ENCODE measurements around the gene SPINK2.

Gene SPINK2

GRCh38 chr4:56803471-56803870, 18.0 kb downstream of the SPINK2 start:
- Histone ChIP-seq H3K36me3 (ENCODE audit: insufficient read depth, low read length) (no peaks in the 10 kb centered on the region), H2AFZ (ENCODE audit: low read length) (peak overlapping the region; percentile 42; the same call in 1 of the 2 replicates), H3K4me3 (ENCODE audit: low read length, poor library complexity, severe bottlenecking) (peak overlapping the region; percentile 54), H3K9me2 (replicated peaks; ENCODE audit: low read depth, low read length) (no peaks in the 10 kb centered on the region), H3K27me3 (ENCODE audit: insufficient read depth, low read length, poor library complexity, severe bottlenecking) (no peaks in the 10 kb centered on the region), H4K20me1 (ENCODE audit: insufficient read depth, low read length, poor library complexity, severe bottlenecking) (no peaks in the 10 kb centered on the region), H3K9me3 (ENCODE audit: insufficient read depth, low read depth, low read length) (no peaks in the 10 kb centered on the region), H3K79me2 (ENCODE audit: insufficient read depth, low read length) (no peaks in the 10 kb centered on the region), H3K9ac (ENCODE audit: low read depth, low read length, poor library complexity, severe bottlenecking) (peak overlapping the region; percentile 64), H3K4me2 (ENCODE audit: low read depth, low read length, poor library complexity, severe bottlenecking) (peak overlapping the region; percentile 71), H3F3A (ENCODE audit: low read depth) (peaks cover 16% of the 10 kb centered on the region), H3K4me1 (ENCODE audit: insufficient read depth, low read length, poor library complexity, severe bottlenecking) (peaks cover 52% of the 10 kb centered on the region)
- no peak for TF ChIP-seq CTCF (conservative IDR thresholded peaks at IDR 0.05; ENCODE audit: low read length)

GRCh38 chr4:56799824-56800756, 21.4 kb downstream of the SPINK2 start:
- peak overlapping the region; percentile 91 for H2AFZ ChIP-seq (ENCODE audit: low read length)
- H3K79me2 ChIP-seq (ENCODE audit: insufficient read depth, low read length): no peaks in the 10 kb centered on the region
- H3K36me3 ChIP-seq (ENCODE audit: insufficient read depth, low read length): no peaks in the 10 kb centered on the region
- peak overlapping the region; percentile 69 for H3K4me2 ChIP-seq (ENCODE audit: low read depth, low read length, poor library complexity, severe bottlenecking)
- TF ChIP-seq CTCF (conservative IDR thresholded peaks at IDR 0.05; ENCODE audit: low read length) (peak; percentile 84), EZH2phosphoT487 (IDR thresholded peaks at IDR 0.05; ENCODE audit: borderline replicate concordance) (no peak)
- H3K9me2 ChIP-seq (replicated peaks; ENCODE audit: low read depth, low read length): no peaks in the 10 kb centered on the region
- no peaks in the 10 kb centered on the region for H3K27me3 ChIP-seq (ENCODE audit: insufficient read depth, low read length, poor library complexity, severe bottlenecking)
- no peaks in the 10 kb centered on the region for H4K20me1 ChIP-seq (ENCODE audit: insufficient read depth, low read length, poor library complexity, severe bottlenecking)
- peak overlapping the region; percentile 84 for H3K9ac ChIP-seq (ENCODE audit: low read depth, low read length, poor library complexity, severe bottlenecking)
- H3K9me3 ChIP-seq (ENCODE audit: insufficient read depth, low read depth, low read length): no peaks in the 10 kb centered on the region
- peaks cover 40% of the 10 kb centered on the region for H3K4me1 ChIP-seq (ENCODE audit: insufficient read depth, low read length, poor library complexity, severe bottlenecking)
- H3F3A ChIP-seq (ENCODE audit: low read depth): peaks cover 13% of the 10 kb centered on the region
- peak overlapping the region; percentile 77 for H3K4me3 ChIP-seq (ENCODE audit: low read length, poor library complexity, severe bottlenecking)

GRCh38 chr4:56799161-56799759, 22.2 kb downstream of the SPINK2 start:
- H3K4me2 ChIP-seq (ENCODE audit: low read depth, low read length, poor library complexity, severe bottlenecking): peak overlapping the region; percentile 69
- peak overlapping the region; percentile 77 for H3K4me3 ChIP-seq (ENCODE audit: low read length, poor library complexity, severe bottlenecking)
- peak overlapping the region; percentile 91 for H2AFZ ChIP-seq (ENCODE audit: low read length)
- peaks cover 10% of the 10 kb centered on the region for H3F3A ChIP-seq (ENCODE audit: low read depth)
- no peaks in the 10 kb centered on the region for H3K79me2 ChIP-seq (ENCODE audit: insufficient read depth, low read length)
- H3K4me1 ChIP-seq (ENCODE audit: insufficient read depth, low read length, poor library complexity, severe bottlenecking): peaks cover 33% of the 10 kb centered on the region
- peak overlapping the region; percentile 84 for H3K9ac ChIP-seq (ENCODE audit: low read depth, low read length, poor library complexity, severe bottlenecking)
- no peaks in the 10 kb centered on the region for H3K27me3 ChIP-seq (ENCODE audit: insufficient read depth, low read length, poor library complexity, severe bottlenecking)
- H4K20me1 ChIP-seq (ENCODE audit: insufficient read depth, low read length, poor library complexity, severe bottlenecking): no peaks in the 10 kb centered on the region
- no peaks in the 10 kb centered on the region for H3K9me2 ChIP-seq (replicated peaks; ENCODE audit: low read depth, low read length)
- no peaks in the 10 kb centered on the region for H3K9me3 ChIP-seq (ENCODE audit: insufficient read depth, low read depth, low read length)
- TF ChIP-seq EZH2phosphoT487 (IDR thresholded peaks at IDR 0.05; ENCODE audit: borderline replicate concordance) (no peak), CTCF (conservative IDR thresholded peaks at IDR 0.05; ENCODE audit: low read length) (no peak)
- no peaks in the 10 kb centered on the region for H3K36me3 ChIP-seq (ENCODE audit: insufficient read depth, low read length)

Measured in Loucy (cell line).